H9 (cell line): ENCODE results near the gene PHF21B. TPM values are rescaled to one million over a fixed set of nuclear protein-coding genes. Genes with fewer than 3 reads are reported as not detected.

ENCODE experiments used
- DNase-seq: peaks from one replicate; pipeline ENCODE4 v3.0.0-alpha.2; 2017
- H2AFZ ChIP-seq: one replicate; pipeline ENCODE4 v1.6.1; 2013; ENCODE audit warnings: mild to moderate bottlenecking, low read length, control low read depth, moderate library complexity
- H2AK5ac ChIP-seq: 2 replicates; pipeline ENCODE4 v1.6.1; 2013; ENCODE audit warnings: low read length, control low read depth, mixed read lengths; ENCODE audit not compliant: insufficient read length
- H2BK120ac ChIP-seq: one replicate; pipeline ENCODE4 v1.6.1; 2013; ENCODE audit warnings: low read depth, mild to moderate bottlenecking, low read length, control low read depth, inconsistent platforms; ENCODE audit not compliant: poor library complexity, severe bottlenecking
- H2BK12ac ChIP-seq: 2 replicates; pipeline ENCODE4 v1.6.1; 2013; ENCODE audit warnings: low read length, control low read depth, mixed read lengths, low read depth; ENCODE audit not compliant: insufficient read length
- H2BK15ac ChIP-seq: 2 replicates; pipeline ENCODE4 v1.6.1; 2013; ENCODE audit warnings: low read depth, low read length, control low read depth
- H2BK20ac ChIP-seq: one replicate; pipeline ENCODE4 v1.6.1; 2013; ENCODE audit warnings: low read depth, mild to moderate bottlenecking, low read length, control low read depth, inconsistent platforms; ENCODE audit not compliant: poor library complexity, severe bottlenecking
- H2BK5ac ChIP-seq: 2 replicates; pipeline ENCODE4 v1.6.1; 2013; ENCODE audit warnings: low read length, control low read depth, mixed read lengths; ENCODE audit not compliant: insufficient read length
- H3K14ac ChIP-seq: 2 replicates; pipeline ENCODE4 v1.6.1; 2013; ENCODE audit warnings: low read length, control low read depth; ENCODE audit not compliant: insufficient read depth
- H3K18ac ChIP-seq: 2 replicates; pipeline ENCODE4 v1.6.1; 2013; ENCODE audit warnings: low read depth, mild to moderate bottlenecking, mixed read lengths, low read length, control low read depth; ENCODE audit not compliant: insufficient read length
- H3K23ac ChIP-seq: 2 replicates; pipeline ENCODE4 v1.6.1; 2013; ENCODE audit warnings: low read length, control low read depth, mixed read lengths, low read depth; ENCODE audit not compliant: insufficient read length
- H3K23me2 ChIP-seq: 2 replicates; pipeline ENCODE4 v1.6.1; 2013; ENCODE audit warnings: low read depth, mild to moderate bottlenecking, mixed read lengths, low read length, control low read depth; ENCODE audit not compliant: insufficient read length, poor library complexity, severe bottlenecking
- H3K27ac ChIP-seq: 2 replicates; pipeline ENCODE4 v1.5.1; 2013; ENCODE audit warnings: low read length, control low read depth, mixed read lengths, low read depth; ENCODE audit not compliant: insufficient read length
- H3K27me3 ChIP-seq: 2 replicates; pipeline ENCODE4 v1.6.1; 2013; ENCODE audit warnings: low read length, control low read depth, inconsistent platforms; ENCODE audit not compliant: insufficient read depth
- H3K4ac ChIP-seq: 2 replicates; pipeline ENCODE4 v1.6.1; 2013; ENCODE audit warnings: low read depth, mild to moderate bottlenecking, control low read depth, inconsistent platforms, low read length, moderate library complexity
- H3K4me1 ChIP-seq: 2 replicates; pipeline ENCODE4 v1.6.1; 2013; ENCODE audit warnings: low read length, control low read depth, inconsistent platforms; ENCODE audit not compliant: insufficient read depth
- H3K4me2 ChIP-seq: 2 replicates; pipeline ENCODE4 v1.6.1; 2013; ENCODE audit warnings: low read length, control low read depth, mixed read lengths; ENCODE audit not compliant: insufficient read length, insufficient read depth
- H3K56ac ChIP-seq: 2 replicates; pipeline ENCODE4 v1.6.1; 2013; ENCODE audit warnings: low read depth, mild to moderate bottlenecking, mixed read lengths, low read length, control low read depth; ENCODE audit not compliant: insufficient read length
- H3K79me1 ChIP-seq: 2 replicates; pipeline ENCODE4 v1.6.1; 2013; ENCODE audit warnings: low read depth, mild to moderate bottlenecking, moderate library complexity, low read length, control low read depth, inconsistent platforms; ENCODE audit not compliant: insufficient read depth, poor library complexity, severe bottlenecking
- H3K79me2 ChIP-seq: 2 replicates; pipeline ENCODE4 v1.6.1; 2013; ENCODE audit warnings: low read length, control low read depth, inconsistent platforms; ENCODE audit not compliant: insufficient read depth
- H3K9ac ChIP-seq: 2 replicates; pipeline ENCODE4 v1.6.1; 2013; ENCODE audit warnings: low read length, control low read depth, mixed read lengths; ENCODE audit not compliant: insufficient read length; ENCODE audit errors: extremely low read depth
- H3K9me3 ChIP-seq: one replicate; pipeline ENCODE4 v1.6.1; 2013; ENCODE audit warnings: low read depth, low read length, inconsistent platforms; ENCODE audit not compliant: control insufficient read depth
- H3T11ph ChIP-seq: one replicate; pipeline ENCODE4 v1.6.1; 2013; ENCODE audit warnings: mild to moderate bottlenecking, low read length, control low read depth, inconsistent platforms
- H4K20me1 ChIP-seq: one replicate; pipeline ENCODE4 v1.6.1; 2013; ENCODE audit not compliant: control insufficient read depth, insufficient read length, insufficient read depth
- H4K5ac ChIP-seq: 2 replicates; pipeline ENCODE4 v1.6.1; 2013; ENCODE audit warnings: low read depth, mild to moderate bottlenecking, mixed read lengths, low read length, control low read depth; ENCODE audit not compliant: insufficient read length
- H4K8ac ChIP-seq: replicated peaks from 2 replicates; pipeline ENCODE4 v1.6.1; 2013; ENCODE audit warnings: low read length, control low read depth, mixed read lengths, low read depth; ENCODE audit not compliant: insufficient read length
- H4K91ac ChIP-seq: 2 replicates; pipeline ENCODE4 v1.6.1; 2013; ENCODE audit warnings: low read depth, mild to moderate bottlenecking, moderate library complexity, mixed read lengths, low read length, control low read depth; ENCODE audit not compliant: insufficient read length
- H3K27ac Mint-ChIP-seq, 3 experiments: 2 replicates in 2 of 3; 3 replicates in 1 of 3; pipeline ENCODE4 v1.8.0; 2020 to 2021; ENCODE audit warnings: mixed read lengths in 3 of 3, mild to moderate bottlenecking in 1 of 3, moderate library complexity in 1 of 3
- H3K27me3 Mint-ChIP-seq: 2 replicates; pipeline ENCODE4 v1.8.0; 2021; ENCODE audit warnings: low read depth, mild to moderate bottlenecking, moderate library complexity, mixed read lengths
- H3K36me3 Mint-ChIP-seq, 3 experiments: 2 replicates in 2 of 3; 3 replicates in 1 of 3; pipeline ENCODE4 v1.8.0; 2020 to 2021; ENCODE audit warnings: low read depth in 3 of 3, mixed read lengths in 3 of 3; ENCODE audit not compliant: insufficient read depth in 1 of 3
- H3K4me1 Mint-ChIP-seq, 2 experiments: 2 replicates each; pipeline ENCODE4 v1.8.0; 2020; ENCODE audit warnings: mixed read lengths in 2 of 2
- H3K4me3 Mint-ChIP-seq, 2 experiments: 2 replicates in 1 of 2; 3 replicates in 1 of 2; pipeline ENCODE4 v1.8.0; 2020 to 2021; ENCODE audit warnings: mild to moderate bottlenecking in 2 of 2, mixed read lengths in 2 of 2, moderate library complexity in 1 of 2
- H3K9me3 Mint-ChIP-seq, 2 experiments: 2 replicates in 1 of 2; 3 replicates in 1 of 2; pipeline ENCODE4 v1.8.0; 2020; ENCODE audit warnings: mild to moderate bottlenecking in 2 of 2, mixed read lengths in 2 of 2, moderate library complexity in 1 of 2
- CTCF ChIP-seq: fragments of 200-600 bp; sonication (generic); conservative IDR thresholded peaks from 3 replicates; pipeline ENCODE4 v1.8.0; 2021; ENCODE audit warnings: antibody characterized with exemption, mild to moderate bottlenecking
- WGBS: extraction: QIAGEN DNeasy Blood & Tissue Kit; methylation state at CpG from one replicate; pipeline ENCODE4 v1.1.7; 2013; ENCODE audit warnings: missing lambda C conversion rate, low lambda C conversion rate, mixed read lengths; ENCODE audit not compliant: insufficient read length; ENCODE audit errors: extremely low coverage; 5-methylcytosine and 5-hydroxymethylcytosine counted together
- total RNA-seq: library from RNA; stranded (reverse); gene quantifications from 2 replicates; pipeline ENCODE4 v1.2.1, GENCODE V29; 2021

PHF21B gene
- total RNA-seq, 1 experiment from 2014 or later: 60.3 TPM

- no peak for DNase-seq
- H3K27ac ChIP-seq: no peak overlapping the region
Measured at GRCh38 chr22:45045208-45045607, 35.4 kb upstream of the PHF21B start.

More at GRCh38 chr22:45045208-45045607, 35.4 kb upstream of the PHF21B start:
- no peaks in the 10 kb centered on the region for H3K27me3 ChIP-seq
- Mint-ChIP-seq H3K27me3 (peaks cover 52% of the 10 kb centered on the region), H3K4me1 (peaks cover 40 to 43% of the 10 kb centered on the region in 2 experiments), H3K36me3 (peaks cover 2 to 21% (median 14%) of the 10 kb centered on the region in 3 experiments; a peak in 5 of 7 replicates), H3K27ac (no peak overlapping the region), H3K4me3 (no peak overlapping the region), H3K9me3 (peaks cover 15 to 27% of the 10 kb centered on the region in 2 experiments)
- no peak overlapping the region for H4K91ac ChIP-seq
- H3K9ac ChIP-seq: no peak overlapping the region
- H4K20me1 ChIP-seq: no peaks in the 10 kb centered on the region
- H4K5ac ChIP-seq: no peak overlapping the region
- no peak for TF ChIP-seq CTCF
- no peak overlapping the region for H4K8ac ChIP-seq
- H3K4ac ChIP-seq: no peak overlapping the region
- no peaks in the 10 kb centered on the region for H3K79me1 ChIP-seq
- no peak overlapping the region for H2BK12ac ChIP-seq
- H3K4me2 ChIP-seq: no peak overlapping the region
- no peak overlapping the region for H3K18ac ChIP-seq
- H2BK120ac ChIP-seq: no peak overlapping the region
- H3K4me1 ChIP-seq: no peaks in the 10 kb centered on the region; the same call in 1 of the 2 replicates
- H3K79me2 ChIP-seq: no peaks in the 10 kb centered on the region
- H2AFZ ChIP-seq: no peak overlapping the region
- WGBS: no CpG with 5 or more reads among the region's 7 CpGs
- no peak overlapping the region for H2BK5ac ChIP-seq
- no peak overlapping the region for H3K56ac ChIP-seq
- no peak overlapping the region for H3K23ac ChIP-seq
- no peaks in the 10 kb centered on the region for H3K23me2 ChIP-seq
- no peak overlapping the region for H2BK20ac ChIP-seq
- H3T11ph ChIP-seq: no peak overlapping the region
- H3K14ac ChIP-seq: no peak overlapping the region
- peaks cover 6% of the 10 kb centered on the region for H3K9me3 ChIP-seq
- no peak overlapping the region for H2BK15ac ChIP-seq
- H2AK5ac ChIP-seq: no peak overlapping the region
